ENCODE results near the gene RAC2. TPM values are rescaled to one million over a fixed set of nuclear protein-coding genes. Genes with fewer than 3 reads are reported as not detected.

Gene RAC2
- total and polyA plus RNA-seq, 7 donors = 0.90 to 5.0 (median 2.3) TPM

- H3K27me3 ChIP-seq (ENCODE audit: insufficient read depth in 3 of 3, low read length in 2 of 3) = peaks cover 0 to 53% (median 12%) of the 10 kb centered on the region in 3 donors
- no peak for TF ChIP-seq CTCF (IDR thresholded peaks at IDR 0.05)
- no peaks in the 10 kb centered on the region for H3K9me3 ChIP-seq
- no peaks in the 10 kb centered on the region for H3K4me1 ChIP-seq
- no peak for ATAC-seq
- no peak overlapping the region for H3K27ac ChIP-seq
- 68 to 71% (median 68%) methylated on average over 20 to 21 of the region's 21 CpGs for WGBS, 3 donors
- intact Hi-C loops (cut with DNase I) = no loop called here
- H3K36me3 ChIP-seq (ENCODE audit: insufficient read depth in 1 of 2, low read depth in 1 of 2) = no peaks in the 10 kb centered on the region
- DNase-seq = peak in 1 of 2 donors; percentile 34
- no peak overlapping the region for H3K4me3 ChIP-seq
Measured at GRCh38 chr22:37231406-37232139, 12.5 kb downstream of the RAC2 start.

GRCh38 chr22:37230673-37231405 lies 13.2 kb downstream of the RAC2 start:
- no peak for TF ChIP-seq CTCF (IDR thresholded peaks at IDR 0.05)
- Histone ChIP-seq H3K9me3 (no peaks in the 10 kb centered on the region), H3K4me1 (no peaks in the 10 kb centered on the region), H3K36me3 (ENCODE audit: insufficient read depth in 1 of 2, low read depth in 1 of 2) (no peaks in the 10 kb centered on the region), H3K4me3 (no peak overlapping the region), H3K27ac (no peak overlapping the region), H3K27me3 (ENCODE audit: insufficient read depth in 3 of 3, low read length in 2 of 3) (peaks cover 0 to 52% (median 11%) of the 10 kb centered on the region in 3 donors)
- ATAC-seq (no peak), DNase-seq (peak in 1 of 2 donors; percentile 8)
- 69 to 74% (median 73%) methylated on average over 14 of the region's 14 CpGs for WGBS, 3 donors
- intact Hi-C loops (cut with DNase I) = no loop called here

- ATAC-seq (peak in 2 of 4 donors; percentile 28 to 36), DNase-seq (peak in 1 of 2 donors; percentile 72)
- WGBS, 3 donors = 48 to 60% (median 50%) methylated on average over 8 of the region's 8 CpGs
- no peak overlapping the region for H3K4me3 ChIP-seq
- no peaks in the 10 kb centered on the region for H3K36me3 ChIP-seq (ENCODE audit: insufficient read depth in 1 of 2, low read depth in 1 of 2)
- H3K4me1 ChIP-seq = no peaks in the 10 kb centered on the region
- intact Hi-C loops (cut with DNase I) = no loop called here
- no peak for TF ChIP-seq CTCF (IDR thresholded peaks at IDR 0.05)
- no peaks in the 10 kb centered on the region for H3K9me3 ChIP-seq
- peaks cover 0 to 46% (median 6%) of the 10 kb centered on the region in 3 donors for H3K27me3 ChIP-seq (ENCODE audit: insufficient read depth in 3 of 3, low read length in 2 of 3)
- H3K27ac ChIP-seq = no peak overlapping the region
Measured at GRCh38 chr22:37229805-37230672, 14.0 kb downstream of the RAC2 start.

- DNase-seq (no peak), ATAC-seq (no peak)
- no peak for TF ChIP-seq CTCF (IDR thresholded peaks at IDR 0.05)
- H3K36me3 ChIP-seq (ENCODE audit: insufficient read depth in 1 of 2, low read depth in 1 of 2) = no peaks in the 10 kb centered on the region
- intact Hi-C loops (cut with DNase I) = no loop called here
- H3K4me1 ChIP-seq = no peaks in the 10 kb centered on the region
- H3K27me3 ChIP-seq (ENCODE audit: insufficient read depth in 3 of 3, low read length in 2 of 3) = peaks cover 0 to 42% (median 4%) of the 10 kb centered on the region in 3 donors
- no peaks in the 10 kb centered on the region for H3K9me3 ChIP-seq
- 43 to 64% (median 62%) methylated on average over 7 of the region's 7 CpGs for WGBS, 3 donors
- H3K4me3 ChIP-seq = no peak overlapping the region
- H3K27ac ChIP-seq = no peak overlapping the region
Measured at GRCh38 chr22:37229012-37229804, 14.9 kb downstream of the RAC2 start.
